GM12865 (cell line): ENCODE measurements around the gene MAN1A2.
"Not testable (repeated sequence)": the region's sequence is repeated elsewhere in the genome, so short reads cannot be mapped to it uniquely, and the experiment has no call there.

Experiments
- DNase-seq: peaks from one replicate; pipeline ENCODE4 v3.0.0; 2010; ENCODE audit warnings: low read depth
- H3K4me3 ChIP-seq: 2 replicates; pipeline ENCODE4 v1.5.1; 2011; ENCODE audit warnings: mild to moderate bottlenecking, low read depth, low read length, control low read depth
- TF ChIP-seq, protein P1 (sequence below): IDR thresholded peaks from 2 replicates; pipeline ENCODE4 v1.5.1; 2011; ENCODE audit warnings: low read length, control low read depth, low read depth, inconsistent platforms; ENCODE audit not compliant: insufficient read depth; ENCODE audit errors: missing control alignments

MAN1A2 gene

GRCh38 chr1:117453958-117454357, 86.7 kb downstream of the MAN1A2 start:
- no peak overlapping the region for H3K4me3 ChIP-seq
- no peak for DNase-seq
- TF ChIP-seq, protein P1, sequence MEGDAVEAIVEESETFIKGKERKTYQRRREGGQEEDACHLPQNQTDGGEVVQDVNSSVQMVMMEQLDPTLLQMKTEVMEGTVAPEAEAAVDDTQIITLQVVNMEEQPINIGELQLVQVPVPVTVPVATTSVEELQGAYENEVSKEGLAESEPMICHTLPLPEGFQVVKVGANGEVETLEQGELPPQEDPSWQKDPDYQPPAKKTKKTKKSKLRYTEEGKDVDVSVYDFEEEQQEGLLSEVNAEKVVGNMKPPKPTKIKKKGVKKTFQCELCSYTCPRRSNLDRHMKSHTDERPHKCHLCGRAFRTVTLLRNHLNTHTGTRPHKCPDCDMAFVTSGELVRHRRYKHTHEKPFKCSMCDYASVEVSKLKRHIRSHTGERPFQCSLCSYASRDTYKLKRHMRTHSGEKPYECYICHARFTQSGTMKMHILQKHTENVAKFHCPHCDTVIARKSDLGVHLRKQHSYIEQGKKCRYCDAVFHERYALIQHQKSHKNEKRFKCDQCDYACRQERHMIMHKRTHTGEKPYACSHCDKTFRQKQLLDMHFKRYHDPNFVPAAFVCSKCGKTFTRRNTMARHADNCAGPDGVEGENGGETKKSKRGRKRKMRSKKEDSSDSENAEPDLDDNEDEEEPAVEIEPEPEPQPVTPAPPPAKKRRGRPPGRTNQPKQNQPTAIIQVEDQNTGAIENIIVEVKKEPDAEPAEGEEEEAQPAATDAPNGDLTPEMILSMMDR: no peak

- not testable (repeated sequence) for DNase-seq, H3K4me3 ChIP-seq
Measured at GRCh38 chr1:117458410-117458809, 91.2 kb downstream of the MAN1A2 start.

GRCh38 chr1:117466761-117467160, 99.5 kb downstream of the MAN1A2 start:
- DNase-seq: no peak
- H3K4me3 ChIP-seq: no peak overlapping the region
- TF ChIP-seq, protein P1: no peak

DNA sequence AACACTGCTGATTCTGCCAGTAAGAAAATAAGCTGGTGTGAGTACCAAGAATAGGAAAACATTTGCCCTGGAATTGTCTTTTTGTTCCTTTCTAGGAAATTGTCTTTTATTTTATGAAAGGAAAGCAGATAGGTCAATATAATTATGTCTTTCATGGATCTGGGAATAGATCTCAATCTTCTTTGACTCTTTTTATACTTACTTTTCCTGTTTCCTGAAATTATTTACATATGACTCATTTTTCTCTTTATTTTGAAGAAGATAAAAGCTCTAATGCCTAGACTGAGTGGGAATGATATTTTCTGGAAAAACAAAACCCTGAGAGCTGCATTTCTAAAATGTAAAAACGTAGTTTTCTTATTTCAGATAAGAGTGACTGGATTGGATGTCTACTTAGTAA, 100.1 kb downstream of the MAN1A2 start:
- H3K4me3 ChIP-seq: no peak overlapping the region
- TF ChIP-seq, protein P1: no peak
- DNase-seq: no peak

DNA sequence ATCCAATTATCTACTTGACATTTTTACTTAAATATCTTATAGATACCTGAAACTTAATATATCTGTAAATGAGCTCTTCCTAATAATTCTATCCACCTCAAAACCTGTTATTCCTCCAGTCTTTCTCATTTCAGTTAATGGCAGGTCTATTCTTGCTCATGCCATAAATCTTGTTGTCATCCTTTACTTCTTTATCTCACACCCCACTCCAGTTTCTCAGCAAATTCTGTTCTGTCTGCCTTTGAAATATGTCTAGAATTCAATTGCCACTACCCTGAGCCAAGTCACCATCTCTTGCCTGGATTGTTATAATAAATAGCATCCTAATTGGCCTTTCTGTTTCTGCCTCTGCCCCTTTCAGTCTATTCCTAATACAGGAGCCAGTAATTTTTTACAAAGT, 105.8 kb downstream of the MAN1A2 start:
- no peak for DNase-seq
- no peak overlapping the region for H3K4me3 ChIP-seq
- TF ChIP-seq, protein P1: no peak

DNA sequence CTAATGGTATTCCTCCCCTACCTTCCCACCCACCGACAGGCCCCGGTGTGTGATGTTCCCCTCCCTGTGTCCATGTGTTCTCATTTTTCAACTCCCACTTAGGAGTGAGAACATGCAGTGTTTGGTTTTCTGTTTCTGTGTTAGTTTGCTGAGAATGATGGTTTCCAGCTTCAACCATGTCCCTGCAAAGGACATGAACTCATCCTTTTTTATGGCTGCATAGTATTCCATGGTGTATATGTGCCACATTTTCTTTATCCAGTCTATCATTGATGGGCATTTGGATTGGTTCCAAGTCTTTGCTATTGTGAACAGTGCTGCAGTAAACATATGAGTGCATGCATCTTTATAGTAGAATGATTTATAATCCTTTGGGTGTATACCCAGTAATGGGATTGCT, 108.2 kb downstream of the MAN1A2 start:
- not testable (repeated sequence) for DNase-seq, H3K4me3 ChIP-seq

DNA sequence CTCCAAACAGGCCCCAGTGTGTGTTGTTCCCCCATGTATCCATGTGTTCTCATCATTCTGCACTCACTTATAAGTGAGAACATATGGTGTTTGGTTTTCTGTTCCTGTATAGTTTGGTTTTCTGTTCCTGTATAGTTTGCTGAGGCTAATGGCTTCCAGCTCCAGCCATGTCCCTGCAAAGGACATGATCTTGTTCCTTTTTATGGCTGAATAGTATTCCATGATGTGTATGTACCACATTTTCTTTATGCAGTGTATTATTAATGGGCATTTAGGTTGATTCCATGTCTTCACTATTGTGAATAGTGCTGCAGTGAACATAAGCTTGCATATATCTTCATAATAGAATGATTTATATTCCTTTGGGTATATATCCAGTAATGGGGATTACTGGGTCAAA, 111.8 kb downstream of the MAN1A2 start:
- no peak overlapping the region for H3K4me3 ChIP-seq
- TF ChIP-seq, protein P1: no peak
- no peak for DNase-seq

DNA sequence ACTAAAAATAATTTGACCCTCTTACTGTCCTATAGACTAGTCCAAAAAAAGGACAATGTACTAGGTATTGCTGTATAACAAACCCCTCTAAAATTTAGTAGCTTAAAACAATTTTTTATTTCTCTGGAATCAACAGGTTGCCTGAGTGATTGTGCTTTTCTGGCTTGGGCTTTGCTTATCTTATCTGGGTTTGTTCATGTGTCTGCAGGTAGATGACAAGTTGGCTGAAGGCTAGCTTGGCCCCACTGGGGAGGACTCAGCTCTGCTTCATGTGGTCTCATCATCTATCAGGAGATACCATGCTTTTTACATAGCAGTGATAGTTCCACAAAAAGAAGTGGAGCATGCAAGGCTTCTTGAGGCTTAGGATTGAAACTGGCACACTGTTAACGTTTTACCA, 114.2 kb downstream of the MAN1A2 start:
- TF ChIP-seq, protein P1: no peak
- no peak for DNase-seq

More for the DNA sequence above, 114.2 kb downstream of the MAN1A2 start:
- H3K4me3 ChIP-seq: no peak overlapping the region
